Tibial nerve (tissue), 3 donors: ENCODE measurements around the gene LRRC17.

Experiments
- CTCF ChIP-seq, 5 experiments: fragments of 200-600 bp in 3 of 5; fragments of 450-650 bp in 2 of 5; sonication (generic) in 3 of 5; IDR thresholded peaks; one replicate each; pipeline ENCODE4 v1.5.1; 2016 to 2019; ENCODE audit warnings: antibody characterized with exemption in 5 of 5, mild to moderate bottlenecking in 3 of 5, moderate library complexity in 2 of 5
- POLR2A ChIP-seq, 2 donors: fragments of 450-650 bp; IDR thresholded peaks; one replicate each; pipeline ENCODE4 v1.6.1; 2017; ENCODE audit warnings: antibody characterized with exemption in 2 of 2, mild to moderate bottlenecking in 2 of 2, moderate library complexity in 2 of 2

DNA sequence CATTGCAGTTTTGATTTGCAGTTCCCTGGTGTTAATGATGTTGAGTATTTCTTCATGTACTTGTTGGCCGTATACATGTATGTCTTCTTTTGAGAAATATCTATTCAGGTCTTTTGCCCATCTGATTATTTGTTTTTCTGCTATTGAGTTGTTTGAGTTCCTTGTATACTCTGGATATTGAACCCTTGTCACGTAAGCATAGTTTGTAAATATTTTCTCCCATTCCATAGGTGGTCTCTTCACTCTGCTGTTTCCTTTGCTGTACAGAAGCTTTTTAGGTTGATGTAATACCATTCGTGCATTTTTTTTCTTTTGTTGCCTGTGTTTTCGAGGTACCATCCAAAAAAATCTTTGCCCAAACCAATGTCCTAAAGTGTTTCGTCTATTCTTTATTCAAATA, 43.6 kb upstream of the LRRC17 start:
- TF ChIP-seq CTCF (IDR thresholded peaks at IDR 0.05) (no peak), POLR2A (IDR thresholded peaks at IDR 0.05) (no peak)
